Osteocyte (in vitro differentiated cells): ENCODE measurements around the gene EN1. TPM values are rescaled to one million over a fixed set of nuclear protein-coding genes. Genes with fewer than 3 reads are reported as not detected.

Experiments used
- DNase-seq: peaks from one replicate; pipeline ENCODE4 v3.0.0; 2021; ENCODE audit warnings: mixed read lengths; ENCODE audit not compliant: unreplicated experiment; ENCODE audit errors: extremely low spot score
- H3K27ac Mint-ChIP-seq: one replicate; pipeline ENCODE4 v1.8.0; 2021; ENCODE audit warnings: mild to moderate bottlenecking, mixed read lengths; ENCODE audit not compliant: unreplicated experiment
- H3K27me3 Mint-ChIP-seq: one replicate; pipeline ENCODE4 v1.8.0; 2021; ENCODE audit warnings: mixed read lengths; ENCODE audit not compliant: unreplicated experiment
- H3K36me3 Mint-ChIP-seq: one replicate; pipeline ENCODE4 v1.8.0; 2021; ENCODE audit warnings: mixed read lengths; ENCODE audit not compliant: unreplicated experiment
- H3K4me1 Mint-ChIP-seq: one replicate; pipeline ENCODE4 v1.8.0; 2021; ENCODE audit warnings: mixed read lengths; ENCODE audit not compliant: unreplicated experiment
- H3K4me3 Mint-ChIP-seq: one replicate; pipeline ENCODE4 v1.8.0; 2021; ENCODE audit warnings: mild to moderate bottlenecking, moderate library complexity, mixed read lengths; ENCODE audit not compliant: unreplicated experiment
- H3K9me3 Mint-ChIP-seq: one replicate; pipeline ENCODE4 v1.8.0; 2021; ENCODE audit warnings: mixed read lengths; ENCODE audit not compliant: unreplicated experiment
- CTCF ChIP-seq: fragments of 200-600 bp; sonication (generic); IDR thresholded peaks from 2 replicates; pipeline ENCODE4 v1.5.0; 2021; ENCODE audit warnings: antibody characterized with exemption, mild to moderate bottlenecking, moderate library complexity
- total RNA-seq: library from RNA; stranded (reverse); gene quantifications from 2 replicates; pipeline ENCODE4 v1.2.1, GENCODE V29; 2021

The EN1 gene
- total RNA-seq, 1 donor from 2014 or later, result not detected

GRCh38 chr2:118830118-118830517, 17.3 kb downstream of the EN1 start:
- H3K27me3 Mint-ChIP-seq, result peaks cover 53% of the 10 kb centered on the region
- TF ChIP-seq CTCF, result no peak
- no peak overlapping the region for H3K4me3 Mint-ChIP-seq
- no peak overlapping the region for H3K27ac Mint-ChIP-seq
- no peaks in the 10 kb centered on the region for H3K36me3 Mint-ChIP-seq
- H3K4me1 Mint-ChIP-seq, result peaks cover under 1% of the 10 kb centered on the region
- H3K9me3 Mint-ChIP-seq, result no peaks in the 10 kb centered on the region
- no peak for DNase-seq

- no peak for TF ChIP-seq CTCF
- no peaks in the 10 kb centered on the region for H3K36me3 Mint-ChIP-seq
- no peak overlapping the region for H3K27ac Mint-ChIP-seq
- DNase-seq, result no peak
- peaks cover 36% of the 10 kb centered on the region for H3K27me3 Mint-ChIP-seq
- H3K9me3 Mint-ChIP-seq, result no peaks in the 10 kb centered on the region
- no peaks in the 10 kb centered on the region for H3K4me1 Mint-ChIP-seq
- no peak overlapping the region for H3K4me3 Mint-ChIP-seq
Observed at GRCh38 chr2:118826093-118826492, 21.4 kb downstream of the EN1 start.

GRCh38 chr2:118823633-118824032, 23.8 kb downstream of the EN1 start:
- Mint-ChIP-seq H3K36me3 (no peaks in the 10 kb centered on the region), H3K27me3 (peaks cover 32% of the 10 kb centered on the region), H3K9me3 (no peaks in the 10 kb centered on the region), H3K4me1 (no peaks in the 10 kb centered on the region), H3K27ac (no peak overlapping the region), H3K4me3 (no peak overlapping the region)
- no peak for TF ChIP-seq CTCF
- no peak for DNase-seq

- H3K4me3 Mint-ChIP-seq, result no peak overlapping the region
- no peak for TF ChIP-seq CTCF
- H3K36me3 Mint-ChIP-seq, result no peaks in the 10 kb centered on the region
- no peak for DNase-seq
- H3K27me3 Mint-ChIP-seq, result peaks cover 25% of the 10 kb centered on the region
- H3K27ac Mint-ChIP-seq, result no peak overlapping the region
- no peaks in the 10 kb centered on the region for H3K4me1 Mint-ChIP-seq
- no peaks in the 10 kb centered on the region for H3K9me3 Mint-ChIP-seq
Observed at GRCh38 chr2:118822572-118822971, 24.9 kb downstream of the EN1 start.

- no peak overlapping the region for H3K4me3 Mint-ChIP-seq
- no peak overlapping the region for H3K27ac Mint-ChIP-seq
- TF ChIP-seq CTCF, result no peak
- no peak for DNase-seq
- no peaks in the 10 kb centered on the region for H3K4me1 Mint-ChIP-seq
- H3K36me3 Mint-ChIP-seq, result no peaks in the 10 kb centered on the region
- no peaks in the 10 kb centered on the region for H3K9me3 Mint-ChIP-seq
- peaks cover 25% of the 10 kb centered on the region for H3K27me3 Mint-ChIP-seq
Observed at GRCh38 chr2:118822015-118822414, 25.4 kb downstream of the EN1 start.
